Trophoblast cell (in vitro differentiated cells and primary cell): ENCODE measurements around the gene SLC6A11.

ENCODE experiments used
- DNase-seq, 2 donors: peaks; one replicate each; pipeline ENCODE4 v3.0.0-alpha.2; 2016
- H2AFZ ChIP-seq: 2 replicates; pipeline ENCODE4 v1.6.1; 2013; ENCODE audit warnings: low read length, moderate library complexity, mild to moderate bottlenecking; ENCODE audit not compliant: insufficient read depth, poor library complexity
- H2AK5ac ChIP-seq: 2 replicates; pipeline ENCODE4 v1.6.1; 2013; ENCODE audit warnings: mild to moderate bottlenecking, low read length
- H2BK120ac ChIP-seq: 2 replicates; pipeline ENCODE4 v1.6.1; 2013; ENCODE audit warnings: low read length, mild to moderate bottlenecking, moderate library complexity; ENCODE audit not compliant: insufficient read depth, poor library complexity
- H2BK12ac ChIP-seq: 2 replicates; pipeline ENCODE4 v1.6.1; 2013; ENCODE audit warnings: mild to moderate bottlenecking, low read length, moderate library complexity
- H2BK5ac ChIP-seq: 2 replicates; pipeline ENCODE4 v1.6.1; 2013; ENCODE audit warnings: low read length, low read depth, moderate library complexity, mild to moderate bottlenecking; ENCODE audit not compliant: poor library complexity
- H3K14ac ChIP-seq: 2 replicates; pipeline ENCODE4 v1.6.1; 2013; ENCODE audit warnings: mild to moderate bottlenecking, low read length
- H3K18ac ChIP-seq: 2 replicates; pipeline ENCODE4 v1.6.1; 2013; ENCODE audit warnings: mild to moderate bottlenecking, low read length
- H3K23ac ChIP-seq: 2 replicates; pipeline ENCODE4 v1.6.1; 2013; ENCODE audit warnings: low read length
- H3K27ac ChIP-seq: 2 replicates; pipeline ENCODE4 v1.5.1; 2013; ENCODE audit warnings: low read depth, mild to moderate bottlenecking, inconsistent platforms, low read length, moderate library complexity
- H3K27me3 ChIP-seq: 2 replicates; pipeline ENCODE4 v1.6.1; 2013; ENCODE audit warnings: inconsistent platforms, mild to moderate bottlenecking, low read length, moderate library complexity; ENCODE audit not compliant: insufficient read depth
- H3K36me3 ChIP-seq, 2 experiments: 1 replicate in 1 of 2; 2 replicates in 1 of 2; pipeline ENCODE4 v1.6.1; 2013; ENCODE audit warnings: low read length in 2 of 2, mild to moderate bottlenecking in 2 of 2, moderate library complexity in 1 of 2; ENCODE audit not compliant: insufficient read depth in 2 of 2, control insufficient read depth in 1 of 2
- H3K4ac ChIP-seq: 2 replicates; pipeline ENCODE4 v1.6.1; 2013; ENCODE audit warnings: low read depth, mild to moderate bottlenecking, low read length, moderate library complexity
- H3K4me1 ChIP-seq, 2 experiments: 1 replicate in 1 of 2; 2 replicates in 1 of 2; pipeline ENCODE4 v1.6.1; 2013; ENCODE audit warnings: low read length in 2 of 2, mild to moderate bottlenecking in 2 of 2, moderate library complexity in 1 of 2; ENCODE audit not compliant: insufficient read depth in 2 of 2, control insufficient read depth in 1 of 2
- H3K4me2 ChIP-seq: 2 replicates; pipeline ENCODE4 v1.6.1; 2013; ENCODE audit warnings: inconsistent platforms, mild to moderate bottlenecking, low read length, moderate library complexity
- H3K4me3 ChIP-seq: 2 replicates; pipeline ENCODE4 v1.5.1; 2013; ENCODE audit warnings: mild to moderate bottlenecking, low read depth, low read length, inconsistent platforms
- H3K79me1 ChIP-seq: one replicate; pipeline ENCODE4 v1.6.1; 2013; ENCODE audit warnings: low read length
- H3K79me2 ChIP-seq: 2 replicates; pipeline ENCODE4 v1.6.1; 2013; ENCODE audit warnings: low read length, mild to moderate bottlenecking; ENCODE audit not compliant: control insufficient read depth, insufficient read depth, poor library complexity
- H3K9ac ChIP-seq: 2 replicates; pipeline ENCODE4 v1.6.1; 2013; ENCODE audit warnings: mild to moderate bottlenecking, low read length
- H3K9me3 ChIP-seq: 2 replicates; pipeline ENCODE4 v1.6.1; 2013; ENCODE audit warnings: low read depth, mild to moderate bottlenecking, control low read depth, inconsistent platforms, low read length; ENCODE audit not compliant: insufficient read depth
- H4K12ac ChIP-seq: 2 replicates; pipeline ENCODE4 v1.6.1; 2013; ENCODE audit warnings: low read depth, mild to moderate bottlenecking, low read length, moderate library complexity
- H4K8ac ChIP-seq: 2 replicates; pipeline ENCODE4 v1.6.1; 2013; ENCODE audit warnings: low read depth, mild to moderate bottlenecking, low read length, moderate library complexity
- H4K91ac ChIP-seq: one replicate; pipeline ENCODE4 v1.6.1; 2013; ENCODE audit warnings: low read depth, mild to moderate bottlenecking, low read length, moderate library complexity
- WGBS: extraction: QIAGEN DNeasy Blood & Tissue Kit; methylation state at CpG from one replicate; pipeline ENCODE4 v1.1.7; 2013; ENCODE audit warnings: missing lambda C conversion rate; ENCODE audit not compliant: insufficient read length, insufficient coverage; ENCODE audit errors: extremely low coverage; 5-methylcytosine and 5-hydroxymethylcytosine counted together

Gene SLC6A11

DNA sequence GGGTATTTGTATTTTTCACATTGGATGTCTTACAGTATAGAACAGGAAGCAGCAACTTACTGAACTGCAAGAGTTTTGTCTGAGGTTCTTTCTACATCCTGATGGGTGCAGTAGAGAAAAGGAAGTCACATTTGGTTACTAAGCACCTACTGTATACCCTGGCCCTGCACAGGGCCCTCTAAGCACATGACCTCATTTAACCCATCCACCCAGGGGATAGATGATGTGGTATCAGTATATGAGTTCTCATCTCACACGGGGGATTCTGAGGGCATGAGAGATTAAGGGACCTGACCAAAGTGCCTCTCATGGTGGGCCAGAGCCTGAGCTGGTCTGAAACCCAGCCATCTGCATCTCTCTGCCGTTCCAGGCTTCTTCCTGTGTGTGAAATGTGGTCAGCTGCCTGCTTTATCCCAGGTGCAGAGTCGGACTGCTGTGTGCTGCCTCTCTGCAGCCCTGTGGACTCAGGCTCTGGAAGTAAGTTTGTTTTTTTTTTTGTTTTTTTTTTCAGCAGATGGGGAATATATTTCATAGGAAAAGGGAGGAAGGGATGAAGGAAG is 17.9 kb downstream of the SLC6A11 start:
- H3K9ac ChIP-seq = no peak overlapping the region
- WGBS = no CpG with 5 or more reads among the region's 3 CpGs
- H3K79me2 ChIP-seq = no peaks in the 10 kb centered on the region
- DNase-seq = no peak
- no peak overlapping the region for H3K18ac ChIP-seq
- H4K12ac ChIP-seq = no peak overlapping the region
- no peak overlapping the region for H2BK5ac ChIP-seq
- H3K27me3 ChIP-seq = no peaks in the 10 kb centered on the region
- no peak overlapping the region for H3K14ac ChIP-seq
- H3K23ac ChIP-seq = no peak overlapping the region
- H3K4me3 ChIP-seq = no peak overlapping the region
- no peak overlapping the region for H3K27ac ChIP-seq
- H2AK5ac ChIP-seq = no peak overlapping the region
- no peaks in the 10 kb centered on the region for H3K36me3 ChIP-seq
- H2BK120ac ChIP-seq = no peak overlapping the region
- H2AFZ ChIP-seq = no peak overlapping the region
- no peak overlapping the region for H2BK12ac ChIP-seq
- H3K4me1 ChIP-seq = no peaks in the 10 kb centered on the region
- H3K4me2 ChIP-seq = no peak overlapping the region
- no peak overlapping the region for H4K8ac ChIP-seq
- H3K9me3 ChIP-seq = peaks cover 3% of the 10 kb centered on the region
- no peak overlapping the region for H4K91ac ChIP-seq
- no peak overlapping the region for H3K4ac ChIP-seq
- no peaks in the 10 kb centered on the region for H3K79me1 ChIP-seq

DNA sequence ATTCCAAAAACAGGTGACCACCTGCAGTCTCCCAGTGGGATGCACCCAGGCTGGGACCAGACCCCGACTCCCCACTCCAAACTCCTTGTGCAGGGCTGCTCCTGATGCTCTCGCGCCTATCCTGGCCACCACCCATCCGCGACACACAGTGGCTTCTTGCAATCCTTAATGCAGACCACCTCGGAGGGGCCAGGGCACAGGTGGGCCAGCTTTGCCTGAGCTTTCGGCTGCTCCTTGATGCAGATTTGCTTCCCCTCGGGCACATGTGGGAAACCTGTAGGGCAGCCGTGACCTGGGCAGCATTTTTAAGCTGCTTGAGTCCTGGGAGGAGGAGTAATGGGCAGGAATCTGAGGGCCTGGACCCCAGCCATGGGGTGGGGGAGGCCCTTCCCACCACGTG is 18.9 kb downstream of the SLC6A11 start:
- H2AK5ac ChIP-seq = no peak overlapping the region
- no peak overlapping the region for H3K14ac ChIP-seq
- no peak overlapping the region for H2BK120ac ChIP-seq
- no CpG with 5 or more reads among the region's 10 CpGs for WGBS
- no peak overlapping the region for H3K4me3 ChIP-seq
- H4K8ac ChIP-seq = no peak overlapping the region
- H2BK5ac ChIP-seq = no peak overlapping the region
- no peak for DNase-seq
- H3K4me2 ChIP-seq = no peak overlapping the region
- no peak overlapping the region for H3K18ac ChIP-seq
- H4K91ac ChIP-seq = no peak overlapping the region
- H3K4me1 ChIP-seq = no peaks in the 10 kb centered on the region
- no peaks in the 10 kb centered on the region for H3K79me2 ChIP-seq
- H2AFZ ChIP-seq = no peak overlapping the region
- no peak overlapping the region for H3K27ac ChIP-seq
- H3K27me3 ChIP-seq = no peaks in the 10 kb centered on the region
- no peaks in the 10 kb centered on the region for H3K36me3 ChIP-seq
- H3K9ac ChIP-seq = no peak overlapping the region
- H4K12ac ChIP-seq = no peak overlapping the region
- H3K4ac ChIP-seq = no peak overlapping the region
- no peaks in the 10 kb centered on the region for H3K79me1 ChIP-seq
- no peak overlapping the region for H2BK12ac ChIP-seq
- no peak overlapping the region for H3K23ac ChIP-seq
- H3K9me3 ChIP-seq = peaks cover 4% of the 10 kb centered on the region

DNA sequence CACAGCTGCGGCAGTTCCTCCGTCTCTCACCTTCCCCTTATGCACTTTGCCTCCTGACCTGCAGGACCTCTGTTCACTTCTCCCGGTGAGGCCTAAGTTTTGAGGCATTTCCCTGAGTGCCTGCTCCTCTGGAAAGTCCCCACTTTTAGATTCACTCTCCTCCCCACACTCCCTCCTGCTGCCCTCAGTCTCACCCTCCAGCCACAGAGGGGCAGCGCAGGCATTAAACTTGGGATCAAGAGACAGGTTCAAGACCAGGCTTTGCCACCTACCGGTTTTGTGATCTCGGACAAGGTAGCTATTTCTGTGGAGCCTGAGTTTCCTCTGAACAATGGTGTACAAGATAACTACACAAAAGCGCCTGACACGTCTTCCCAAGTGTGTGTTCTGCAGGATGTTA is 19.4 kb downstream of the SLC6A11 start:
- Histone ChIP-seq H3K79me1 (no peaks in the 10 kb centered on the region), H3K36me3 (no peaks in the 10 kb centered on the region), H2BK12ac (no peak overlapping the region), H2BK5ac (no peak overlapping the region), H3K27ac (no peak overlapping the region), H3K23ac (no peak overlapping the region), H3K14ac (no peak overlapping the region), H2AK5ac (no peak overlapping the region), H3K4me3 (no peak overlapping the region), H3K18ac (no peak overlapping the region), H3K9ac (no peak overlapping the region), H3K4me1 (no peaks in the 10 kb centered on the region), H3K27me3 (no peaks in the 10 kb centered on the region), H3K9me3 (peaks cover 4% of the 10 kb centered on the region), H4K91ac (no peak overlapping the region), H3K4me2 (no peak overlapping the region), H4K8ac (no peak overlapping the region), H3K4ac (no peak overlapping the region), H4K12ac (no peak overlapping the region), H2BK120ac (no peak overlapping the region), H3K79me2 (no peaks in the 10 kb centered on the region), H2AFZ (no peak overlapping the region)
- no CpG with 5 or more reads among the region's 8 CpGs for WGBS
- no peak for DNase-seq

DNA sequence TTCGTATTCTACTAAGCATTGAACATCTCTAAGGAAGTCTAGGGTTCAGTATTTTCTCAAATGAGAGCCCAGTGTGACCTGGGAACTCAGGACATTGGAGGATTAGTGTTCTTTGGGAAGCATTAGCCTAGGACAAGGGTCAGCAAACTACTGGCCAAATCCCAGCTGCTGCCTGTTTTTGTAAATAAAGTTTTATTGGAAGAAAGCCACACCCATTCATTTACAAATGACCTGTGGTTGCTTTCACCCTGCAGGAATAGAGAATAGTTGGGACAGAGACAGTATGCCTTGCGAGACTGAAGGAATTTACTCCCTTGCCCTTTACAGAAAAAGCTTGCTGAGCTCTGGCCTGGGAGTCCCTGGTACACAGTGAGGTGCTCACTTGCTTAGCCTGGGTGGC is 20.6 kb downstream of the SLC6A11 start:
- WGBS = no CpG with 5 or more reads among the region's 2 CpGs
- no peak overlapping the region for H3K4me3 ChIP-seq

More for the DNA sequence above, 20.6 kb downstream of the SLC6A11 start:
- Histone ChIP-seq H3K27ac (no peak overlapping the region), H2AK5ac (no peak overlapping the region), H3K4ac (no peak overlapping the region), H3K79me2 (no peaks in the 10 kb centered on the region), H2BK120ac (no peak overlapping the region), H4K91ac (no peak overlapping the region), H3K9me3 (peaks cover 4% of the 10 kb centered on the region), H3K9ac (no peak overlapping the region), H2BK12ac (no peak overlapping the region), H3K27me3 (no peaks in the 10 kb centered on the region), H3K36me3 (no peaks in the 10 kb centered on the region), H3K4me1 (no peaks in the 10 kb centered on the region), H3K18ac (no peak overlapping the region), H3K14ac (no peak overlapping the region), H2AFZ (no peak overlapping the region), H4K8ac (no peak overlapping the region), H3K79me1 (no peaks in the 10 kb centered on the region), H3K23ac (no peak overlapping the region), H4K12ac (no peak overlapping the region), H2BK5ac (no peak overlapping the region), H3K4me2 (no peak overlapping the region)
- no peak for DNase-seq
